ENCODE data around the gene PRC1. TPM values are rescaled to one million over a fixed set of nuclear protein-coding genes. Genes with fewer than 3 reads are reported as not detected.

PRC1 gene
- polyA plus RNA-seq, 1 donor (not counting 4 experiments of a cell fraction or from before 2014, with no cell fraction given): 105 TPM

DNA sequence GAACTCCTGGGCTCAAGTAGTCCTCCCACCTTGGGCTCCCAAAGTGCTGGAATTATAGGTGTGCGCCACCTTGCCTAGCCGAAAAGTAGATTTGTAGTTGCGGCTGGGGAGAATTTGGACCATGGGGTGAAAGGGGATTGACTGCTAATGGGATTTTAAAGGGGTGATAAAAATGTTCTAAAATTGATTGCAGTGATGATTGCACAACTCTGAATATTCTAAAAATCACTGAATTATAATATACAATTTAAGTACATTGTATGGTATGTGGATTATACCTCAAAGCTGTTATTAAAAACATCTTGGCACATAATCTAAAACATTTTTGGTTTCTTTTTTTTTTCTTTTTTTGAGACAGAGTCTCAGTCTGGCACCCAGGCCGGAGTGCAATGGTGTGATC, 3.9 kb downstream of the PRC1 start:
- no peak for DNase-seq (ENCODE audit: low read depth, low spot score)
- H2AFZ ChIP-seq (ENCODE audit: control insufficient read depth, low read length): no peak overlapping the region
- FAIRE-seq: no peak
- H3K4me2 ChIP-seq (ENCODE audit: control insufficient read depth, extremely low read depth, insufficient read depth, low read depth, low read length): no peak overlapping the region
- H3K27ac ChIP-seq (ENCODE audit: control insufficient read depth, insufficient read depth, low read length): no peak overlapping the region
- no peak overlapping the region for H3K9ac ChIP-seq (ENCODE audit: control insufficient read depth, extremely low read depth, insufficient read depth, low read length)
- no peaks in the 10 kb centered on the region for H4K20me1 ChIP-seq (ENCODE audit: control insufficient read depth, extremely low read depth, insufficient read depth, low read length)
- no peaks in the 10 kb centered on the region for H3K27me3 ChIP-seq (ENCODE audit: control insufficient read depth, extremely low read depth, insufficient read depth, low read length)
- dilution Hi-C loops (cut with MboI; ENCODE audit: extremely low pct_ligation_motif_present, low sequenced_read_pairs): no loop called here
- peaks cover 88% of the 10 kb centered on the region for H3K79me2 ChIP-seq (ENCODE audit: control insufficient read depth, insufficient read depth, low read length)
- no peaks in the 10 kb centered on the region for H3K9me1 ChIP-seq (ENCODE audit: control insufficient read depth, extremely low read depth, insufficient read depth, low read length)
- no peaks in the 10 kb centered on the region for H3K36me3 ChIP-seq (ENCODE audit: control insufficient read depth in 2 of 2, extremely low read depth in 1 of 2, insufficient read depth in 2 of 2, low read length in 2 of 2)
- TF ChIP-seq EZH2 (IDR thresholded peaks at IDR 0.05; ENCODE audit: low read length): no peak
- TF ChIP-seq, protein P1, sequence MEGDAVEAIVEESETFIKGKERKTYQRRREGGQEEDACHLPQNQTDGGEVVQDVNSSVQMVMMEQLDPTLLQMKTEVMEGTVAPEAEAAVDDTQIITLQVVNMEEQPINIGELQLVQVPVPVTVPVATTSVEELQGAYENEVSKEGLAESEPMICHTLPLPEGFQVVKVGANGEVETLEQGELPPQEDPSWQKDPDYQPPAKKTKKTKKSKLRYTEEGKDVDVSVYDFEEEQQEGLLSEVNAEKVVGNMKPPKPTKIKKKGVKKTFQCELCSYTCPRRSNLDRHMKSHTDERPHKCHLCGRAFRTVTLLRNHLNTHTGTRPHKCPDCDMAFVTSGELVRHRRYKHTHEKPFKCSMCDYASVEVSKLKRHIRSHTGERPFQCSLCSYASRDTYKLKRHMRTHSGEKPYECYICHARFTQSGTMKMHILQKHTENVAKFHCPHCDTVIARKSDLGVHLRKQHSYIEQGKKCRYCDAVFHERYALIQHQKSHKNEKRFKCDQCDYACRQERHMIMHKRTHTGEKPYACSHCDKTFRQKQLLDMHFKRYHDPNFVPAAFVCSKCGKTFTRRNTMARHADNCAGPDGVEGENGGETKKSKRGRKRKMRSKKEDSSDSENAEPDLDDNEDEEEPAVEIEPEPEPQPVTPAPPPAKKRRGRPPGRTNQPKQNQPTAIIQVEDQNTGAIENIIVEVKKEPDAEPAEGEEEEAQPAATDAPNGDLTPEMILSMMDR (optimal IDR thresholded peaks at IDR 0.05 in 1 of 3, IDR thresholded peaks at IDR 0.05 in 1 of 3, conservative IDR thresholded peaks at IDR 0.05 in 1 of 3; ENCODE audit: extremely low read depth in 1 of 3, insufficient read depth in 2 of 3, low read length in 3 of 3): no peak
- H3K4me3 ChIP-seq (ENCODE audit: control insufficient read depth in 2 of 3, extremely low read depth in 1 of 3, insufficient read depth in 2 of 3, low read depth in 1 of 3, low read length in 3 of 3): no peak overlapping the region
- H3K9me3 ChIP-seq (ENCODE audit: control insufficient read depth, low read depth, low read length): no peaks in the 10 kb centered on the region
- H3K4me1 ChIP-seq (ENCODE audit: control insufficient read depth, extremely low read depth, insufficient read depth, low read length): peaks cover 7% of the 10 kb centered on the region

DNA sequence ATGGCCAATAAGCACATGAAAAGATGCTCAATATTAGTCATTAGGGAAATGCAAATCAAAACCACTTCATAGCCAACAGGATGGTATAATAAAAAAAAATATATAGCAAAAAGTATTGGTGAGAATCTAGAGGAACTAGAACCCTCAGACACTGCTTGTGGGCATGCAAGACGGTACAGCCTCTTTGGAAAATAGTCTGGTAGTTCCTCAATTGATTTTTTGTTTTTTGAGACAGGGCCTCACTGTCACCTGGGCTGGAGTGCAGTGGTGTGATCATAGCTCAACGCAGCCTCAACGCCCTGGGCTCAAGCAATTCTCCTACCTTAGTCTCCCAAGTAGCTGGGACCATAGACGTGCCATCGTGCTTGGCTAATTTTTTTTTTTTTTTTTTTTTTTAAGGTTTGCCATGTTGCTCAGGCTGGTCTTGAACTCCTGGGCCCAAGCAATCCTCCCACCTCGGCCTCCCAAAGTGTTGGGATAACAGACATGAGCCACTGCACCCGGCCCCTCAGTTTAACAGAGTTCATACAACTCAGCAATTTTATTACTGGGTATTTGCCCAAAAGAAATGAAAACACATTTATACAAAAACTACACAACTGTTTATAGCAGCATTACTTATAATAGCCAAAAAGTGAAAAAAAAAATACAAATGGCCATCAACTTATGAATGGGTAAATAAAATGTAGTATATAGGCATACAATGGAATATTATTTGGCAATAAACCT, 5.1 kb downstream of the PRC1 start:
- Histone ChIP-seq H3K9me1 (ENCODE audit: control insufficient read depth, extremely low read depth, insufficient read depth, low read length) (peaks cover 4% of the 10 kb centered on the region), H3K79me2 (ENCODE audit: control insufficient read depth, insufficient read depth, low read length) (peaks cover 97% of the 10 kb centered on the region), H3K9me3 (ENCODE audit: control insufficient read depth, low read depth, low read length) (no peaks in the 10 kb centered on the region), H3K4me3 (ENCODE audit: control insufficient read depth in 2 of 3, extremely low read depth in 1 of 3, insufficient read depth in 2 of 3, low read depth in 1 of 3, low read length in 3 of 3) (no peak overlapping the region), H3K4me2 (ENCODE audit: control insufficient read depth, extremely low read depth, insufficient read depth, low read depth, low read length) (no peak overlapping the region), H3K4me1 (ENCODE audit: control insufficient read depth, extremely low read depth, insufficient read depth, low read length) (peaks cover 7% of the 10 kb centered on the region), H3K36me3 (ENCODE audit: control insufficient read depth in 2 of 2, extremely low read depth in 1 of 2, insufficient read depth in 2 of 2, low read length in 2 of 2) (peaks cover 0 to 6% of the 10 kb centered on the region in 2 experiments), H3K9ac (ENCODE audit: control insufficient read depth, extremely low read depth, insufficient read depth, low read length) (no peak overlapping the region), H3K27me3 (ENCODE audit: control insufficient read depth, extremely low read depth, insufficient read depth, low read length) (no peaks in the 10 kb centered on the region), H4K20me1 (ENCODE audit: control insufficient read depth, extremely low read depth, insufficient read depth, low read length) (no peaks in the 10 kb centered on the region), H2AFZ (ENCODE audit: control insufficient read depth, low read length) (no peak overlapping the region), H3K27ac (ENCODE audit: control insufficient read depth, insufficient read depth, low read length) (no peak overlapping the region)
- FAIRE-seq: no peak
- DNase-seq (ENCODE audit: low read depth, low spot score): no peak
- TF ChIP-seq, protein P1 (optimal IDR thresholded peaks at IDR 0.05 in 1 of 3, IDR thresholded peaks at IDR 0.05 in 1 of 3, conservative IDR thresholded peaks at IDR 0.05 in 1 of 3; ENCODE audit: extremely low read depth in 1 of 3, insufficient read depth in 2 of 3, low read length in 3 of 3): no peak
- TF ChIP-seq EZH2 (IDR thresholded peaks at IDR 0.05; ENCODE audit: low read length): no peak
- dilution Hi-C loops (cut with MboI; ENCODE audit: extremely low pct_ligation_motif_present, low sequenced_read_pairs): no loop called here
